Cardiac muscle cell (in vitro differentiated cells and primary cell): ENCODE results near the gene PCDH9. TPM values are rescaled to one million over a fixed set of nuclear protein-coding genes. Genes with fewer than 3 reads are reported as not detected.

ENCODE experiments used
- DNase-seq, 2 donors: peaks; one replicate each; pipeline versions ENCODE4 v3.0.0 to v3.0.0-alpha.2; 2010 to 2017; ENCODE audit warnings: low read depth in 1 of 2, low spot score in 1 of 2
- H3K27ac ChIP-seq: fragments of 200-600 bp; sonication (generic); 2 replicates; pipeline ENCODE4 v1.5.1; 2016
- H3K27me3 ChIP-seq: fragments of 200-600 bp; sonication (generic); 2 replicates; pipeline ENCODE4 v1.6.0; 2016; ENCODE audit warnings: control low read depth
- H3K36me3 ChIP-seq: fragments of 200-600 bp; sonication (generic); 2 replicates; pipeline ENCODE4 v1.5.1; 2016; ENCODE audit warnings: control low read depth
- H3K4me1 ChIP-seq: fragments of 200-600 bp; sonication (generic); 2 replicates; pipeline ENCODE4 v1.8.1; 2017; ENCODE audit warnings: low read depth, mild to moderate bottlenecking, mixed run types
- H3K4me3 ChIP-seq: fragments of 200-600 bp; sonication (generic); 2 replicates; pipeline ENCODE4 v1.5.1; 2016; ENCODE audit warnings: mild to moderate bottlenecking
- H3K9me3 ChIP-seq: fragments of 200-600 bp; sonication (generic); 2 replicates; pipeline ENCODE4 v1.5.1; 2017; ENCODE audit warnings: low read depth, mild to moderate bottlenecking, control low read depth
- polyA plus RNA-seq: library from polyadenylated mRNA; unstranded; fragments of >200 nt; fragmentation: Nextera tagmentation; extraction: Ambion mirVana; gene quantifications from 2 replicates; pipeline ENCODE4 v1.2.1, GENCODE V29; 2016
- total RNA-seq: library from RNA; depleted of rRNA; stranded (reverse); fragments of >200 nt; gene quantifications from 2 replicates; pipeline ENCODE4 v1.2.3, GENCODE V29; 2016
- TF ChIP-seq, protein P1 (sequence below): IDR thresholded peaks from 2 replicates; pipeline ENCODE4 v1.5.1; 2012; ENCODE audit warnings: low read depth, mild to moderate bottlenecking, low read length

The PCDH9 gene
- total and polyA plus RNA-seq, 2 experiments from 2014 or later: 1.6 to 2.3 TPM

- no peak for DNase-seq
- Histone ChIP-seq H3K27ac (no peak overlapping the region), H3K9me3 (no peaks in the 10 kb centered on the region), H3K36me3 (no peaks in the 10 kb centered on the region), H3K4me3 (no peak overlapping the region), H3K27me3 (no peaks in the 10 kb centered on the region), H3K4me1 (no peaks in the 10 kb centered on the region)
- TF ChIP-seq, protein P1, sequence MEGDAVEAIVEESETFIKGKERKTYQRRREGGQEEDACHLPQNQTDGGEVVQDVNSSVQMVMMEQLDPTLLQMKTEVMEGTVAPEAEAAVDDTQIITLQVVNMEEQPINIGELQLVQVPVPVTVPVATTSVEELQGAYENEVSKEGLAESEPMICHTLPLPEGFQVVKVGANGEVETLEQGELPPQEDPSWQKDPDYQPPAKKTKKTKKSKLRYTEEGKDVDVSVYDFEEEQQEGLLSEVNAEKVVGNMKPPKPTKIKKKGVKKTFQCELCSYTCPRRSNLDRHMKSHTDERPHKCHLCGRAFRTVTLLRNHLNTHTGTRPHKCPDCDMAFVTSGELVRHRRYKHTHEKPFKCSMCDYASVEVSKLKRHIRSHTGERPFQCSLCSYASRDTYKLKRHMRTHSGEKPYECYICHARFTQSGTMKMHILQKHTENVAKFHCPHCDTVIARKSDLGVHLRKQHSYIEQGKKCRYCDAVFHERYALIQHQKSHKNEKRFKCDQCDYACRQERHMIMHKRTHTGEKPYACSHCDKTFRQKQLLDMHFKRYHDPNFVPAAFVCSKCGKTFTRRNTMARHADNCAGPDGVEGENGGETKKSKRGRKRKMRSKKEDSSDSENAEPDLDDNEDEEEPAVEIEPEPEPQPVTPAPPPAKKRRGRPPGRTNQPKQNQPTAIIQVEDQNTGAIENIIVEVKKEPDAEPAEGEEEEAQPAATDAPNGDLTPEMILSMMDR: no peak
These were observed 13.3 kb downstream of the PCDH9 start for GRCh38 chr13:67216864-67217263.

DNA sequence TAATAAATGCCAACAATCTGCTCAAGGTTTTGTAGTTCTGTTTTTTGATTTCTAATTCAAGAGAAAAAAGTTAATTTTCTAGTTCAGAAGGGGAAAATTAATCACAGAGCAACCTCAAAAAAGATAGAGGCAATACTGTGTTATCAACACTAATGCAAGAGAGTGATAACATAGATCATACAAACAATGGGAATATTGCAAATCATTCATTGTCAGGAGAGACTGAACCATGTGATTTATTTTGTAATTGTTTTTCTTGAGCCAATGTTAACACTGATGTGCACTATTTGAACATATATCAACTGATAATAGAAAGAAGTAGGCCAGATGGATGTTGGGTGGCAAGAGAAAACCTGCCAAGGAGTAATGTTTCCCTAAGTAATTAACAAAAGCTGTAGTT, 19.9 kb downstream of the PCDH9 start:
- Histone ChIP-seq H3K4me1 (no peaks in the 10 kb centered on the region), H3K27me3 (no peaks in the 10 kb centered on the region), H3K36me3 (no peaks in the 10 kb centered on the region), H3K9me3 (no peaks in the 10 kb centered on the region), H3K4me3 (no peak overlapping the region), H3K27ac (no peak overlapping the region)
- TF ChIP-seq, protein P1: no peak
- no peak for DNase-seq

DNA sequence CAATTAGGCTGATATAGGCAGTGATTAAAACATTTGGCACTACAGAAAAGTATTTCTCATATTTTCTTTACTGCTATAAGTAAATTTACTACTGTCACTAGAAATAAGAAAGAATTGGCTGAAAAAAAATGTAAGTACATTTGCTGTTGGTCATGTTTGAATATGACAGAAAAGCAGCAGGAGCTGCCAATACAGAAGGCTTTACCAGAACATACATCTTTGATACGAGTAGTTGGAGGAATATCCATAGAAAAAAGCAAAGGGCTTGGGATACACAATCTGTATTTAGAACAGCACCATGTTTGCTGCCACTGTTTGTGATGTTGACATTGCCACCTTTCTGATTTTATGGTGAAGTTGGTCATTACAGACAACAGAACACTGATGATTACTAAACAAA, 21.6 kb downstream of the PCDH9 start:
- no peaks in the 10 kb centered on the region for H3K9me3 ChIP-seq
- H3K36me3 ChIP-seq: no peaks in the 10 kb centered on the region
- H3K27ac ChIP-seq: no peak overlapping the region
- no peak overlapping the region for H3K4me3 ChIP-seq
- no peak for DNase-seq
- TF ChIP-seq, protein P1: no peak
- no peaks in the 10 kb centered on the region for H3K27me3 ChIP-seq
- no peaks in the 10 kb centered on the region for H3K4me1 ChIP-seq

GRCh38 chr13:67204764-67205163, 25.4 kb downstream of the PCDH9 start:
- Histone ChIP-seq H3K4me1 (no peaks in the 10 kb centered on the region), H3K4me3 (no peak overlapping the region), H3K36me3 (no peaks in the 10 kb centered on the region), H3K9me3 (no peaks in the 10 kb centered on the region), H3K27me3 (no peaks in the 10 kb centered on the region), H3K27ac (no peak overlapping the region)
- TF ChIP-seq, protein P1: no peak
- DNase-seq: peak in 1 of 2 donors; percentile 51

- no peaks in the 10 kb centered on the region for H3K27me3 ChIP-seq
- H3K4me3 ChIP-seq: no peak overlapping the region
- no peaks in the 10 kb centered on the region for H3K36me3 ChIP-seq
- no peaks in the 10 kb centered on the region for H3K9me3 ChIP-seq
- H3K27ac ChIP-seq: no peak overlapping the region
- no peak for DNase-seq
- no peaks in the 10 kb centered on the region for H3K4me1 ChIP-seq
- TF ChIP-seq, protein P1: no peak
These were observed 29.5 kb downstream of the PCDH9 start for GRCh38 chr13:67200605-67201004.

DNA sequence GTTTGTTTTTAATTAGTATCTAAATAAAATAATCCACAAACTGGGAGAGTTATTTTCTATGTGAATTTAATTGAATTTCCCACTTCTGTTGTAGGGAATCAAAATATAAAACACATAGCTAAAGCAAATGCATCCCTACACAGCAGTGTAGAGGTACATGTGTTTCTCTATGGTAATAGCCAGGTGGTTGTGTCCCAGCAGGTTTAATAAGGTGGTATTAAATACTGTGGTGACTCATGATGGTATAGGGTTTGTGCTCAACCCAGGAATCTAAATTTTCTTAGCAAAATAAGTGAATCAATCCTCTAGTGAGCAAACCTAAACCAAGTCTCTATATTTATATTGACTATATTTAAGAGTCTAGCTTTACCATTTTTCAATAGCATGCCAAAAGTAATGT, 30.0 kb downstream of the PCDH9 start:
- no peak for DNase-seq
- no peaks in the 10 kb centered on the region for H3K4me1 ChIP-seq
- no peak overlapping the region for H3K4me3 ChIP-seq
- no peaks in the 10 kb centered on the region for H3K9me3 ChIP-seq
- no peaks in the 10 kb centered on the region for H3K27me3 ChIP-seq
- TF ChIP-seq, protein P1: no peak
- no peaks in the 10 kb centered on the region for H3K36me3 ChIP-seq
- no peak overlapping the region for H3K27ac ChIP-seq
